GM23338 (cell line): ENCODE data around the gene SEC14L1. TPM values are rescaled to one million over a fixed set of nuclear protein-coding genes. Genes with fewer than 3 reads are reported as not detected.
A peak's percentile ranks its signal among the peaks of the same experiment; 100 is the strongest.

ENCODE experiments used
- ATAC-seq: fragments of 200-7000 bp; cut with Tn5 transposase; 3 replicates; pipeline ENCODE4 v1.9.1; 2020
- DNase-seq: peaks from one replicate; pipeline ENCODE4 v3.0.0-alpha.2; 2015; ENCODE audit warnings: low spot score
- H2AFZ ChIP-seq: fragments of 200-600 bp; sonication (generic); 2 replicates; pipeline ENCODE4 v1.8.0; 2016; ENCODE audit warnings: antibody characterized with exemption, mild to moderate bottlenecking, moderate library complexity
- H3F3A ChIP-seq: fragments of 200-600 bp; sonication (generic); replicated peaks from 2 replicates; pipeline ENCODE4 v1.8.0; 2017; ENCODE audit warnings: antibody characterized with exemption, mixed run types, low read depth
- H3K27ac ChIP-seq: fragments of 200-600 bp; sonication (generic); 2 replicates; pipeline ENCODE4 v1.6.1; 2016; ENCODE audit warnings: low read depth
- H3K27me3 ChIP-seq: fragments of 200-600 bp; sonication (generic); 2 replicates; pipeline ENCODE4 v1.8.0; 2016; ENCODE audit warnings: mild to moderate bottlenecking, mixed run types, moderate library complexity; ENCODE audit not compliant: insufficient read depth
- H3K36me3 ChIP-seq: fragments of 200-600 bp; sonication (generic); 2 replicates; pipeline ENCODE4 v1.8.0; 2016; ENCODE audit warnings: mild to moderate bottlenecking; ENCODE audit not compliant: insufficient read depth
- H3K4me1 ChIP-seq: fragments of 200-600 bp; sonication (generic); 2 replicates; pipeline ENCODE4 v1.8.0; 2016; ENCODE audit warnings: mild to moderate bottlenecking, moderate library complexity; ENCODE audit not compliant: insufficient read depth
- H3K4me2 ChIP-seq: fragments of 200-600 bp; sonication (generic); 2 replicates; pipeline ENCODE4 v1.7.1; 2017; ENCODE audit warnings: mixed run types
- H3K4me3 ChIP-seq: fragments of 200-600 bp; sonication (generic); 2 replicates; pipeline ENCODE4 v1.6.1; 2016; ENCODE audit warnings: mixed run types
- H3K79me2 ChIP-seq: fragments of 200-600 bp; sonication (generic); replicated peaks from 2 replicates; pipeline ENCODE4 v1.8.0; 2017; ENCODE audit warnings: mild to moderate bottlenecking; ENCODE audit not compliant: insufficient read depth
- H3K9me2 ChIP-seq: fragments of 200-600 bp; sonication (generic); 2 replicates; pipeline ENCODE4 v1.8.0; 2017; ENCODE audit not compliant: insufficient read depth
- H4K20me1 ChIP-seq: fragments of 200-600 bp; sonication (generic); replicated peaks from 2 replicates; pipeline ENCODE4 v1.8.0; 2017; ENCODE audit warnings: mild to moderate bottlenecking; ENCODE audit not compliant: insufficient read depth
- H3K27ac Mint-ChIP-seq: 2 replicates; pipeline ENCODE4 v1.8.0; 2020; ENCODE audit warnings: inconsistent platforms, mild to moderate bottlenecking, moderate library complexity, mixed read lengths
- H3K27me3 Mint-ChIP-seq: 3 replicates; pipeline ENCODE4 v1.8.0; 2022; ENCODE audit warnings: low read depth, mild to moderate bottlenecking, moderate library complexity, mixed read lengths, inconsistent platforms; ENCODE audit not compliant: insufficient read depth, poor library complexity
- H3K36me3 Mint-ChIP-seq: 3 replicates; pipeline ENCODE4 v1.8.0; 2021; ENCODE audit warnings: low read depth, mild to moderate bottlenecking, inconsistent platforms, moderate library complexity, mixed read lengths
- H3K4me1 Mint-ChIP-seq: 3 replicates; pipeline ENCODE4 v1.8.0; 2020; ENCODE audit warnings: mild to moderate bottlenecking, inconsistent platforms, mixed read lengths
- H3K4me3 Mint-ChIP-seq: 3 replicates; pipeline ENCODE4 v1.8.0; 2021; ENCODE audit warnings: moderate library complexity, mild to moderate bottlenecking, inconsistent platforms, mixed read lengths
- H3K9me3 Mint-ChIP-seq: 3 replicates; pipeline ENCODE4 v1.8.0; 2020; ENCODE audit warnings: moderate library complexity, mild to moderate bottlenecking, inconsistent platforms, mixed read lengths
- CREB1 ChIP-seq: fragments of 250-450 bp; sonication (Bioruptor Pico); IDR thresholded peaks from 2 replicates; pipeline ENCODE4 v1.5.0; 2020; ENCODE audit warnings: low read depth, mild to moderate bottlenecking, moderate library complexity
- EZH2 ChIP-seq: fragments of 200-600 bp; sonication (generic); IDR thresholded peaks from one replicate; pipeline ENCODE4 v1.8.0; 2017; ENCODE audit warnings: antibody characterized with exemption, mild to moderate bottlenecking, low read depth; ENCODE audit not compliant: unreplicated experiment
- EZH2phosphoT487 ChIP-seq: fragments of 200-600 bp; sonication (generic); IDR thresholded peaks from one replicate; pipeline ENCODE4 v1.8.1; 2018; ENCODE audit warnings: antibody characterized with exemption; ENCODE audit not compliant: unreplicated experiment
- JUNB ChIP-seq: IDR thresholded peaks from one replicate; pipeline ENCODE4 v1.6.1; 2016; ENCODE audit warnings: antibody characterized with exemption; ENCODE audit not compliant: unreplicated experiment
- NANOG ChIP-seq: IDR thresholded peaks from 2 replicates; pipeline ENCODE4 v1.6.1; 2016; ENCODE audit warnings: antibody characterized with exemption, borderline replicate concordance
- POLR2AphosphoS5 ChIP-seq: IDR thresholded peaks from 2 replicates; pipeline ENCODE4 v1.6.1; 2016; ENCODE audit warnings: antibody characterized with exemption, low read depth
- STAT1 ChIP-seq: IDR thresholded peaks from one replicate; pipeline ENCODE4 v1.6.1; 2016; ENCODE audit warnings: antibody characterized with exemption; ENCODE audit not compliant: unreplicated experiment
- ZNF114 ChIP-seq: fragments of 250-450 bp; sonication (Bioruptor Pico); IDR thresholded peaks from 2 replicates; pipeline ENCODE4 v1.5.0; 2020; ENCODE audit warnings: mild to moderate bottlenecking, moderate library complexity
- ZNF331 ChIP-seq: fragments of 250-450 bp; sonication (Bioruptor Pico); IDR thresholded peaks from 2 replicates; pipeline ENCODE4 v1.5.0; 2020; ENCODE audit warnings: low read depth, mild to moderate bottlenecking, moderate library complexity
- polyA plus RNA-seq: library from polyadenylated mRNA; unstranded; fragments of >200 nt; fragmentation: Nextera tagmentation; extraction: Ambion mirVana; gene quantifications from 2 replicates; pipeline ENCODE4 v1.2.1, GENCODE V29; 2016
- total RNA-seq: library from RNA; depleted of rRNA; stranded (reverse); fragments of >200 nt; shearing (Covaris generic); gene quantifications from 2 replicates; pipeline ENCODE4 v1.2.3, GENCODE V29; 2014
- TF ChIP-seq, protein P1 (sequence below): IDR thresholded peaks from 2 replicates; pipeline ENCODE4 v1.6.1; 2016; ENCODE audit warnings: antibody characterized with exemption
- TF ChIP-seq, protein P2 (sequence below), 2 experiments: fragments of 200-600 bp in 1 of 2; sonication (generic) in 1 of 2; conservative IDR thresholded peaks; 2 replicates each; pipeline versions ENCODE4 v1.5.1 to v1.6.1; 2016 to 2017; ENCODE audit warnings: antibody characterized with exemption in 2 of 2, low read depth in 2 of 2, mild to moderate bottlenecking in 2 of 2, moderate library complexity in 1 of 2
- TF ChIP-seq, protein P3 (sequence below): IDR thresholded peaks from one replicate; pipeline ENCODE4 v1.6.1; 2018; ENCODE audit warnings: antibody characterized with exemption; ENCODE audit not compliant: unreplicated experiment
- TF ChIP-seq, protein P4 (sequence below): fragments of 250-450 bp; sonication (Bioruptor Pico); IDR thresholded peaks from 2 replicates; pipeline ENCODE4 v1.5.0; 2020; ENCODE audit warnings: mild to moderate bottlenecking, moderate library complexity

SEC14L1 gene
- total and polyA plus RNA-seq, 2 experiments from 2014 or later = 26.8 to 54.8 TPM

- no peaks in the 10 kb centered on the region for H3K79me2 ChIP-seq
- no peak for ATAC-seq
- H3K27me3 Mint-ChIP-seq = peaks cover 6% of the 10 kb centered on the region
These were observed 65.6 kb downstream of the SEC14L1 start for GRCh38 chr17:77206158-77206956.

More at GRCh38 chr17:77206158-77206956, 65.6 kb downstream of the SEC14L1 start:
- no peak overlapping the region for H3K4me2 ChIP-seq
- no peak overlapping the region for H3K4me3 ChIP-seq
- H3K4me1 ChIP-seq = no peaks in the 10 kb centered on the region
- TF ChIP-seq ZNF331 (CRISPR knock-in tag) = no peak
- no peak for TF ChIP-seq ZNF114 (CRISPR knock-in tag)
- TF ChIP-seq STAT1 = no peak
- TF ChIP-seq, protein P1, sequence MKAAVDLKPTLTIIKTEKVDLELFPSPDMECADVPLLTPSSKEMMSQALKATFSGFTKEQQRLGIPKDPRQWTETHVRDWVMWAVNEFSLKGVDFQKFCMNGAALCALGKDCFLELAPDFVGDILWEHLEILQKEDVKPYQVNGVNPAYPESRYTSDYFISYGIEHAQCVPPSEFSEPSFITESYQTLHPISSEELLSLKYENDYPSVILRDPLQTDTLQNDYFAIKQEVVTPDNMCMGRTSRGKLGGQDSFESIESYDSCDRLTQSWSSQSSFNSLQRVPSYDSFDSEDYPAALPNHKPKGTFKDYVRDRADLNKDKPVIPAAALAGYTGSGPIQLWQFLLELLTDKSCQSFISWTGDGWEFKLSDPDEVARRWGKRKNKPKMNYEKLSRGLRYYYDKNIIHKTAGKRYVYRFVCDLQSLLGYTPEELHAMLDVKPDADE = no peak
- TF ChIP-seq, protein P2, sequence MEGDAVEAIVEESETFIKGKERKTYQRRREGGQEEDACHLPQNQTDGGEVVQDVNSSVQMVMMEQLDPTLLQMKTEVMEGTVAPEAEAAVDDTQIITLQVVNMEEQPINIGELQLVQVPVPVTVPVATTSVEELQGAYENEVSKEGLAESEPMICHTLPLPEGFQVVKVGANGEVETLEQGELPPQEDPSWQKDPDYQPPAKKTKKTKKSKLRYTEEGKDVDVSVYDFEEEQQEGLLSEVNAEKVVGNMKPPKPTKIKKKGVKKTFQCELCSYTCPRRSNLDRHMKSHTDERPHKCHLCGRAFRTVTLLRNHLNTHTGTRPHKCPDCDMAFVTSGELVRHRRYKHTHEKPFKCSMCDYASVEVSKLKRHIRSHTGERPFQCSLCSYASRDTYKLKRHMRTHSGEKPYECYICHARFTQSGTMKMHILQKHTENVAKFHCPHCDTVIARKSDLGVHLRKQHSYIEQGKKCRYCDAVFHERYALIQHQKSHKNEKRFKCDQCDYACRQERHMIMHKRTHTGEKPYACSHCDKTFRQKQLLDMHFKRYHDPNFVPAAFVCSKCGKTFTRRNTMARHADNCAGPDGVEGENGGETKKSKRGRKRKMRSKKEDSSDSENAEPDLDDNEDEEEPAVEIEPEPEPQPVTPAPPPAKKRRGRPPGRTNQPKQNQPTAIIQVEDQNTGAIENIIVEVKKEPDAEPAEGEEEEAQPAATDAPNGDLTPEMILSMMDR (conservative IDR thresholded peaks at IDR 0.05; ENCODE audit: low read depth in 2 of 2) = no peak
- TF ChIP-seq JUNB = no peak
- TF ChIP-seq EZH2 = no peak
- TF ChIP-seq, protein P3, sequence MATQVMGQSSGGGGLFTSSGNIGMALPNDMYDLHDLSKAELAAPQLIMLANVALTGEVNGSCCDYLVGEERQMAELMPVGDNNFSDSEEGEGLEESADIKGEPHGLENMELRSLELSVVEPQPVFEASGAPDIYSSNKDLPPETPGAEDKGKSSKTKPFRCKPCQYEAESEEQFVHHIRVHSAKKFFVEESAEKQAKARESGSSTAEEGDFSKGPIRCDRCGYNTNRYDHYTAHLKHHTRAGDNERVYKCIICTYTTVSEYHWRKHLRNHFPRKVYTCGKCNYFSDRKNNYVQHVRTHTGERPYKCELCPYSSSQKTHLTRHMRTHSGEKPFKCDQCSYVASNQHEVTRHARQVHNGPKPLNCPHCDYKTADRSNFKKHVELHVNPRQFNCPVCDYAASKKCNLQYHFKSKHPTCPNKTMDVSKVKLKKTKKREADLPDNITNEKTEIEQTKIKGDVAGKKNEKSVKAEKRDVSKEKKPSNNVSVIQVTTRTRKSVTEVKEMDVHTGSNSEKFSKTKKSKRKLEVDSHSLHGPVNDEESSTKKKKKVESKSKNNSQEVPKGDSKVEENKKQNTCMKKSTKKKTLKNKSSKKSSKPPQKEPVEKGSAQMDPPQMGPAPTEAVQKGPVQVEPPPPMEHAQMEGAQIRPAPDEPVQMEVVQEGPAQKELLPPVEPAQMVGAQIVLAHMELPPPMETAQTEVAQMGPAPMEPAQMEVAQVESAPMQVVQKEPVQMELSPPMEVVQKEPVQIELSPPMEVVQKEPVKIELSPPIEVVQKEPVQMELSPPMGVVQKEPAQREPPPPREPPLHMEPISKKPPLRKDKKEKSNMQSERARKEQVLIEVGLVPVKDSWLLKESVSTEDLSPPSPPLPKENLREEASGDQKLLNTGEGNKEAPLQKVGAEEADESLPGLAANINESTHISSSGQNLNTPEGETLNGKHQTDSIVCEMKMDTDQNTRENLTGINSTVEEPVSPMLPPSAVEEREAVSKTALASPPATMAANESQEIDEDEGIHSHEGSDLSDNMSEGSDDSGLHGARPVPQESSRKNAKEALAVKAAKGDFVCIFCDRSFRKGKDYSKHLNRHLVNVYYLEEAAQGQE = no peak
- no peak for TF ChIP-seq EZH2phosphoT487
- TF ChIP-seq NANOG = no peak
- no peak for TF ChIP-seq CREB1 (CRISPR knock-in tag)
- TF ChIP-seq, protein P4, sequence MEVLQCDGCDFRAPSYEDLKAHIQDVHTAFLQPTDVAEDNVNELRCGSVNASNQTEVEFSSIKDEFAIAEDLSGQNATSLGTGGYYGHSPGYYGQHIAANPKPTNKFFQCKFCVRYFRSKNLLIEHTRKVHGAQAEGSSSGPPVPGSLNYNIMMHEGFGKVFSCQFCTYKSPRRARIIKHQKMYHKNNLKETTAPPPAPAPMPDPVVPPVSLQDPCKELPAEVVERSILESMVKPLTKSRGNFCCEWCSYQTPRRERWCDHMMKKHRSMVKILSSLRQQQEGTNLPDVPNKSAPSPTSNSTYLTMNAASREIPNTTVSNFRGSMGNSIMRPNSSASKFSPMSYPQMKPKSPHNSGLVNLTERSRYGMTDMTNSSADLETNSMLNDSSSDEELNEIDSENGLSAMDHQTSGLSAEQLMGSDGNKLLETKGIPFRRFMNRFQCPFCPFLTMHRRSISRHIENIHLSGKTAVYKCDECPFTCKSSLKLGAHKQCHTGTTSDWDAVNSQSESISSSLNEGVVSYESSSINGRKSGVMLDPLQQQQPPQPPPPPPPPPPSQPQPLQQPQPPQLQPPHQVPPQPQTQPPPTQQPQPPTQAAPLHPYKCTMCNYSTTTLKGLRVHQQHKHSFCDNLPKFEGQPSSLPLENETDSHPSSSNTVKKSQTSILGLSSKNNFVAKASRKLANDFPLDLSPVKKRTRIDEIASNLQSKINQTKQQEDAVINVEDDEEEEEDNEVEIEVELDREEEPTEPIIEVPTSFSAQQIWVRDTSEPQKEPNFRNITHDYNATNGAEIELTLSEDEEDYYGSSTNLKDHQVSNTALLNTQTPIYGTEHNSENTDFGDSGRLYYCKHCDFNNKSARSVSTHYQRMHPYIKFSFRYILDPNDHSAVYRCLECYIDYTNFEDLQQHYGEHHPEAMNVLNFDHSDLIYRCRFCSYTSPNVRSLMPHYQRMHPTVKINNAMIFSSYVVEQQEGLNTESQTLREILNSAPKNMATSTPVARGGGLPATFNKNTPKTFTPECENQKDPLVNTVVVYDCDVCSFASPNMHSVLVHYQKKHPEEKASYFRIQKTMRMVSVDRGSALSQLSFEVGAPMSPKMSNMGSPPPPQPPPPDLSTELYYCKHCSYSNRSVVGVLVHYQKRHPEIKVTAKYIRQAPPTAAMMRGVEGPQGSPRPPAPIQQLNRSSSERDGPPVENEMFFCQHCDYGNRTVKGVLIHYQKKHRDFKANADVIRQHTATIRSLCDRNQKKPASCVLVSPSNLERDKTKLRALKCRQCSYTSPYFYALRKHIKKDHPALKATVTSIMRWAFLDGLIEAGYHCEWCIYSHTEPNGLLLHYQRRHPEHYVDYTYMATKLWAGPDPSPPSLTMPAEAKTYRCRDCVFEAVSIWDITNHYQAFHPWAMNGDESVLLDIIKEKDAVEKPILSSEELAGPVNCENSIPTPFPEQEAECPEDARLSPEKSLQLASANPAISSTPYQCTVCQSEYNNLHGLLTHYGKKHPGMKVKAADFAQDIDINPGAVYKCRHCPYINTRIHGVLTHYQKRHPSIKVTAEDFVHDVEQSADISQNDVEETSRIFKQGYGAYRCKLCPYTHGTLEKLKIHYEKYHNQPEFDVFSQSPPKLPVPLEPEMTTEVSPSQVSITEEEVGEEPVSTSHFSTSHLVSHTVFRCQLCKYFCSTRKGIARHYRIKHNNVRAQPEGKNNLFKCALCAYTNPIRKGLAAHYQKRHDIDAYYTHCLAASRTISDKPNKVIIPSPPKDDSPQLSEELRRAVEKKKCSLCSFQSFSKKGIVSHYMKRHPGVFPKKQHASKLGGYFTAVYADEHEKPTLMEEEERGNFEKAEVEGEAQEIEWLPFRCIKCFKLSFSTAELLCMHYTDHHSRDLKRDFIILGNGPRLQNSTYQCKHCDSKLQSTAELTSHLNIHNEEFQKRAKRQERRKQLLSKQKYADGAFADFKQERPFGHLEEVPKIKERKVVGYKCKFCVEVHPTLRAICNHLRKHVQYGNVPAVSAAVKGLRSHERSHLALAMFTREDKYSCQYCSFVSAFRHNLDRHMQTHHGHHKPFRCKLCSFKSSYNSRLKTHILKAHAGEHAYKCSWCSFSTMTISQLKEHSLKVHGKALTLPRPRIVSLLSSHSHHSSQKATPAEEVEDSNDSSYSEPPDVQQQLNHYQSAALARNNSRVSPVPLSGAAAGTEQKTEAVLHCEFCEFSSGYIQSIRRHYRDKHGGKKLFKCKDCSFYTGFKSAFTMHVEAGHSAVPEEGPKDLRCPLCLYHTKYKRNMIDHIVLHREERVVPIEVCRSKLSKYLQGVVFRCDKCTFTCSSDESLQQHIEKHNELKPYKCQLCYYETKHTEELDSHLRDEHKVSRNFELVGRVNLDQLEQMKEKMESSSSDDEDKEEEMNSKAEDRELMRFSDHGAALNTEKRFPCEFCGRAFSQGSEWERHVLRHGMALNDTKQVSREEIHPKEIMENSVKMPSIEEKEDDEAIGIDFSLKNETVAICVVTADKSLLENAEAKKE (CRISPR knock-in tag) = no peak
- no peak for TF ChIP-seq POLR2AphosphoS5
- no peak overlapping the region for H3K27ac Mint-ChIP-seq
- H3F3A ChIP-seq = no peaks in the 10 kb centered on the region
- H3K4me3 Mint-ChIP-seq = no peak overlapping the region
- peaks cover 41% of the 10 kb centered on the region for H3K36me3 Mint-ChIP-seq
- H4K20me1 ChIP-seq = no peaks in the 10 kb centered on the region
- no peaks in the 10 kb centered on the region for H3K9me3 Mint-ChIP-seq
- H3K9me2 ChIP-seq = no peaks in the 10 kb centered on the region
- peaks cover 3% of the 10 kb centered on the region; the same call in 2 of the 3 replicates for H3K4me1 Mint-ChIP-seq
- no peak overlapping the region for H2AFZ ChIP-seq
- H3K36me3 ChIP-seq = peaks cover 39% of the 10 kb centered on the region
- no peaks in the 10 kb centered on the region for H3K27me3 ChIP-seq
- 0 out of 2 replicates have a peak overlapping the region, but pooled peaks have one; percentile 1 for H3K27ac ChIP-seq
- DNase-seq = no peak
